MM.1S (cell line): ENCODE measurements around the gene SUCLG1.

ENCODE experiments used
- CTCF ChIP-seq: fragments of 300-600 bp; sonication (generic); IDR thresholded peaks from 2 replicates; pipeline ENCODE4 v1.5.1; 2016; ENCODE audit warnings: antibody characterized with exemption, low read length, mixed read lengths
- EZH2 ChIP-seq: fragments of 300-600 bp; sonication (generic); optimal IDR thresholded peaks from 2 replicates; pipeline ENCODE3; 2017; ENCODE audit warnings: low read depth, mild to moderate bottlenecking, antibody characterized with exemption, low read length, mixed read lengths
- EZH2phosphoT487 ChIP-seq: fragments of 300-600 bp; sonication (generic); IDR thresholded peaks from 2 replicates; pipeline ENCODE4 v1.6.1; 2018; ENCODE audit warnings: antibody characterized with exemption, low read length

GRCh38 chr2:84467389-84467788 is 8.3 kb upstream of the SUCLG1 start:
- no peak for TF ChIP-seq CTCF
- no peak for TF ChIP-seq EZH2
- TF ChIP-seq EZH2phosphoT487: no peak
